GM12875 (cell line): ENCODE results near the gene VPS33B.

ENCODE experiments used
- H3K4me3 ChIP-seq: one replicate; pipeline ENCODE4 v1.5.1; 2011; ENCODE audit warnings: low read depth, low read length, control low read depth
- CTCF ChIP-seq: IDR thresholded peaks from 2 replicates; pipeline ENCODE4 v1.5.1; 2011; ENCODE audit warnings: low read depth, mild to moderate bottlenecking, control low read depth, inconsistent platforms, low read length, moderate library complexity, borderline replicate concordance; ENCODE audit not compliant: insufficient read depth

VPS33B gene

GRCh38 chr15:91061997-91062396, 39.6 kb upstream of the VPS33B start:
- TF ChIP-seq CTCF: no peak
- H3K4me3 ChIP-seq: no peak overlapping the region

GRCh38 chr15:91061230-91061629, 38.8 kb upstream of the VPS33B start:
- TF ChIP-seq CTCF: no peak
- no peak overlapping the region for H3K4me3 ChIP-seq

- peak; percentile 80 for TF ChIP-seq CTCF
- H3K4me3 ChIP-seq: no peak overlapping the region
Measured at GRCh38 chr15:91055548-91056331, 33.3 kb upstream of the VPS33B start.

GRCh38 chr15:91054816-91055215, 32.4 kb upstream of the VPS33B start:
- TF ChIP-seq CTCF: no peak
- no peak overlapping the region for H3K4me3 ChIP-seq

GRCh38 chr15:91051248-91051647, 28.9 kb upstream of the VPS33B start:
- TF ChIP-seq CTCF: no peak
- no peak overlapping the region for H3K4me3 ChIP-seq

GRCh38 chr15:91050128-91050455, 27.7 kb upstream of the VPS33B start:
- no peak for TF ChIP-seq CTCF
- no peak overlapping the region for H3K4me3 ChIP-seq

GRCh38 chr15:91049378-91050127, 27.2 kb upstream of the VPS33B start:
- H3K4me3 ChIP-seq: no peak overlapping the region
- peak; percentile 69 for TF ChIP-seq CTCF
